ENCODE results near the gene ISM2.

Gene ISM2

GRCh38 chr14:77508876-77509275 is 10.3 kb upstream of the ISM2 start:
- in situ Hi-C loops (cut with MboI; ENCODE audit: low sequenced_read_pairs): no loop called here

- in situ Hi-C loops (cut with MboI; ENCODE audit: low sequenced_read_pairs): no loop called here
Observed at GRCh38 chr14:77508249-77508648, 9.6 kb upstream of the ISM2 start.

- in situ Hi-C loops (cut with MboI; ENCODE audit: low sequenced_read_pairs): no loop called here
Observed at GRCh38 chr14:77507762-77508161, 9.1 kb upstream of the ISM2 start.

- in situ Hi-C loops (cut with MboI; ENCODE audit: low sequenced_read_pairs): no loop called here
Observed at GRCh38 chr14:77505031-77505430, 6.4 kb upstream of the ISM2 start.

- in situ Hi-C loops (cut with MboI; ENCODE audit: low sequenced_read_pairs): no loop called here
Observed at GRCh38 chr14:77503138-77503537, 4.5 kb upstream of the ISM2 start.

GRCh38 chr14:77502109-77502782 is 3.6 kb upstream of the ISM2 start:
- in situ Hi-C loops (cut with MboI; ENCODE audit: low sequenced_read_pairs): no loop called here

- in situ Hi-C loops (cut with MboI; ENCODE audit: low sequenced_read_pairs): no loop called here
Observed at GRCh38 chr14:77498984-77499527, 440 bp upstream of the ISM2 start.

GRCh38 chr14:77495334-77495733 is 3.3 kb downstream of the ISM2 start:
- in situ Hi-C loops (cut with MboI; ENCODE audit: low sequenced_read_pairs): no loop called here

GRCh38 chr14:77491056-77491455 is 7.6 kb downstream of the ISM2 start:
- in situ Hi-C loops (cut with MboI; ENCODE audit: low sequenced_read_pairs): no loop called here

GRCh38 chr14:77490347-77490986 is 8.1 kb downstream of the ISM2 start:
- in situ Hi-C loops (cut with MboI; ENCODE audit: low sequenced_read_pairs): no loop called here

- in situ Hi-C loops (cut with MboI; ENCODE audit: low sequenced_read_pairs): no loop called here
Observed at GRCh38 chr14:77489041-77489440, 9.6 kb downstream of the ISM2 start.

- in situ Hi-C loops (cut with MboI; ENCODE audit: low sequenced_read_pairs): no loop called here
Observed at GRCh38 chr14:77488558-77488957, 10.1 kb downstream of the ISM2 start.

- in situ Hi-C loops (cut with MboI; ENCODE audit: low sequenced_read_pairs): no loop called here
Observed at GRCh38 chr14:77485901-77486678, 12.5 kb downstream of the ISM2 start.

GRCh38 chr14:77485256-77485655 is 13.4 kb downstream of the ISM2 start:
- in situ Hi-C loops (cut with MboI; ENCODE audit: low sequenced_read_pairs): no loop called here

GRCh38 chr14:77482422-77482821 is 16.2 kb downstream of the ISM2 start:
- in situ Hi-C loops (cut with MboI; ENCODE audit: low sequenced_read_pairs): no loop called here

GRCh38 chr14:77478796-77479195 is 19.8 kb downstream of the ISM2 start:
- in situ Hi-C loops (cut with MboI; ENCODE audit: low sequenced_read_pairs): no loop called here

GRCh38 chr14:77478029-77478428 is 20.6 kb downstream of the ISM2 start:
- in situ Hi-C loops (cut with MboI; ENCODE audit: low sequenced_read_pairs): no loop called here

GRCh38 chr14:77475432-77476115 is 23.0 kb downstream of the ISM2 start:
- in situ Hi-C loops (cut with MboI; ENCODE audit: low sequenced_read_pairs): no loop called here

- in situ Hi-C loops (cut with MboI; ENCODE audit: low sequenced_read_pairs): no loop called here
Observed at GRCh38 chr14:77474479-77475177, 24.0 kb downstream of the ISM2 start.

- in situ Hi-C loops (cut with MboI; ENCODE audit: low sequenced_read_pairs): no loop called here
Observed at GRCh38 chr14:77473921-77474320, 24.7 kb downstream of the ISM2 start.

Measured in HL-60/S4 (cell line).